GM18499 (cell line): ENCODE data around the gene CTNNAL1.
"Not testable (repeated sequence)": the region's sequence is repeated elsewhere in the genome, so short reads cannot be mapped to it uniquely, and the experiment has no call there.

Experiments used
- ATAC-seq: cut with Tn5 transposase; IDR thresholded peaks from one replicate; pipeline ENCODE4 v1.9.1; 2021; ENCODE audit warnings: moderate number of reproducible peaks; ENCODE audit not compliant: insufficient read depth, unreplicated experiment

CTNNAL1 gene, protein sequence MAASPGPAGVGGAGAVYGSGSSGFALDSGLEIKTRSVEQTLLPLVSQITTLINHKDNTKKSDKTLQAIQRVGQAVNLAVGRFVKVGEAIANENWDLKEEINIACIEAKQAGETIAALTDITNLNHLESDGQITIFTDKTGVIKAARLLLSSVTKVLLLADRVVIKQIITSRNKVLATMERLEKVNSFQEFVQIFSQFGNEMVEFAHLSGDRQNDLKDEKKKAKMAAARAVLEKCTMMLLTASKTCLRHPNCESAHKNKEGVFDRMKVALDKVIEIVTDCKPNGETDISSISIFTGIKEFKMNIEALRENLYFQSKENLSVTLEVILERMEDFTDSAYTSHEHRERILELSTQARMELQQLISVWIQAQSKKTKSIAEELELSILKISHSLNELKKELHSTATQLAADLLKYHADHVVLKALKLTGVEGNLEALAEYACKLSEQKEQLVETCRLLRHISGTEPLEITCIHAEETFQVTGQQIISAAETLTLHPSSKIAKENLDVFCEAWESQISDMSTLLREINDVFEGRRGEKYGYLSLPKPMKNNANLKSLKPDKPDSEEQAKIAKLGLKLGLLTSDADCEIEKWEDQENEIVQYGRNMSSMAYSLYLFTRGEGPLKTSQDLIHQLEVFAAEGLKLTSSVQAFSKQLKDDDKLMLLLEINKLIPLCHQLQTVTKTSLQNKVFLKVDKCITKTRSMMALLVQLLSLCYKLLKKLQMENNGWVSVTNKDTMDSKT

DNA sequence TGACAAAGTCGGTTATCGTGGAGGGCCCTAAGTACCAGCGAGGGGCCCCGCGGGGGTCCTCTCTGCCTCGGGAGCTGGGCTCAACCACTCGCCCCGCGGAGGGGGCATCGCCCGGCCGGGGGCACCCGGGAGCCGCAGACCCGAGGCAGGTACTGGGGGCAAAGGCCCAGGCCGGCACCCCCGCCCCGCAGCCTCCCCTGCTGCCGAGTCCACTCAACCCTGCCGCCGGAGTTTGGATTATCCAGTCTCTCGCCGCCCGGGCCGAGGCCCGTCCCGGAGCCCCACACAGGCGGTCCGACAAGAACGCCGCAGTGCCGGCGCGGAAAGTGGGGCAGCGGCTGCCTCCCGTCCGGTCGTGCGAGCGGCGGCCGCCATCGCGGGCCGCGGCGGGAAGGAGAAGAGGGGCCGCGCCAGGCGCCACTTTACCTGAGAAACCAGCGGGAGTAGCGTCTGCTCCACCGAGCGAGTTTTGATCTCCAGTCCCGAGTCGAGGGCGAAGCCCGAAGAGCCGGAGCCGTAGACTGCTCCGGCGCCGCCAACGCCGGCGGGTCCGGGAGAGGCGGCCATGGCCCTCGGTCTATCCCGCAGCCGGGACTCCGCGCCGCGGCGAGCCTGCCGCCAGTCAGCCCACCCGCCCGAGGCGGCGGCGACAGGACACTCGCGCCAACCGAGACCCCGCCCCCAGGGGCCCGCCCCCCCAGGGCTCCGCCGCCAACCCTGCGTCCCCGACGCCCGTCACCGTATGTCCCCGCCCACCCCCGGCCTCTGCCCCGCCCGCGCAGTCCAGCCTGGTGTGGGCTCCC, at the start of gene CTNNAL1:
TSS of gene CTNNAL1 (minus strand) at position 624 of the 803 bp plus-strand sequence. CDS start at position 567, 57 bp downstream.
- peak; percentile 26 for ATAC-seq

DNA sequence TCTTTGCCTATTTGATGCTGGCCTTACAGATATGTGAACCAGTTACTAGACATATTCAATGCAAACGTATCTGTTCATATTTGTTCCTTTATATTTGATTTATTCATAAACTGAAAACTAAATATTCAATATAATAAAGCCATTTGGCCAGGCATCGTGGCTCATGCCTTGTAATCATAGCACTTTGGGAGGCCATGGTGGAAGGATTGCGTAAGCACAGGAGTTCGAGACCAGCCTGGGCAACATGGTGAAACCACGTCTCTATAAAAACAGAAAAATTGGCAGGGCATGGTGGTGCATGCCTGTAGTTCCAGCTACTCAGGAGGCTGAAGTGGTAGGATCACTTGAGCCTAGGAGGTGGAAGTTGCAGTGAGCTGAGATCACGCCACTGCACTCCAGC, 49.2 kb upstream of the CTNNAL1 start:
- no peak for ATAC-seq

DNA sequence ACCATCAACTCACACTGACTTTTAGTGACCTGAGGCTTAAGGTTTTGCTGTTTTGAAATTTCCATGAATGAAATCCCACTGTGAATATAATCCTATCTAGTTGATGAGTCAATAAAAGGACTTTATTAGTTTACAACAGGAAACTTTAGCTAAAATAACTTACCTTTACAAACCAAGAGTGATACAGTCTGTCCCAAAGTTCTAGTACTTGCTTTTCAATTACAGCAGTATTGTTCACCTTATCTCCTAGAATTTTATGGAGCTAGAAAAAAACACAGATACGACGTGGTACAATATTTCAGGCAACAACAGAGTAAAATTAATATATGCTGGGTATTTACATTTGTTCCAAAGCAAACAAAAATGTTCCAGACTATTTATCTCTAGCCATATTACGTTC, 46.9 kb upstream of the CTNNAL1 start:
- ATAC-seq: no peak

DNA sequence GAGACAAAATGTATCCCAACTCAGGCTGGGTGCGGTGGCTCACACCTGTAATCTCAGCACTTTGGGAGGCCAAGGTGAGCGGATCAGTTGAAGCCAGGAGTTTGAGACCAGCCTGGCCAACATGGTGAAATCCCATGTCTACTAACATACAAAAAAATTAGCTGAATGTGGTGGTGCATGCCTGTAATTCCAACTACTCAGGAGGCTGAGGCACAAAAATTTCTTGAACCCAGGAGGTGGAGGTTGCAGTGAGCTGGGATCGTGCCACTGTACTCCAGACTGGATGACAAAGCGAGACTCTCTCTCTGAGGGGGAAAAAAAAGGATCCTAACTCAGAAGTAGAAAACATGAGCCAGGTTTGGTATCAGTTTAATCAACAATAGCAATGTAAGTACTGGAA, 39.8 kb upstream of the CTNNAL1 start:
- ATAC-seq: not testable (repeated sequence)

DNA sequence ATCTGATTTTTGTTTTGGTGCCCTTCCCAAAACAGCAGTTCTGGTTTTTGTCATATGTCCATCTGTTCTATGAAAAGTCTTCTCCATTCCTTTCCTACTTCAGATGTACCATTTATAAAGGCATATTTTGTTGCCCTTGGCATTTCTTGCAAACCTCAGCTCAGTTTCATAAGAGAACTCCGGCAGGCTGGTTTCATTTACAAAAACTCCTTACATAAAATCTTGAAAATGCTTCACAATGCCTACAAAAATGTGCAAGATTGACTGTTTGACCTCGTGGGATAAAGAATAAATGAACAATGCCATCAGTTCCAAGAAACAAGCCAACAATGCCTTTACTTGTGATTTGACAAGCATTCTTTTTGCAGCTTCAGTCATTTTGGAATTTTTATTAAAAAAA, 39.1 kb upstream of the CTNNAL1 start:
- ATAC-seq: no peak

DNA sequence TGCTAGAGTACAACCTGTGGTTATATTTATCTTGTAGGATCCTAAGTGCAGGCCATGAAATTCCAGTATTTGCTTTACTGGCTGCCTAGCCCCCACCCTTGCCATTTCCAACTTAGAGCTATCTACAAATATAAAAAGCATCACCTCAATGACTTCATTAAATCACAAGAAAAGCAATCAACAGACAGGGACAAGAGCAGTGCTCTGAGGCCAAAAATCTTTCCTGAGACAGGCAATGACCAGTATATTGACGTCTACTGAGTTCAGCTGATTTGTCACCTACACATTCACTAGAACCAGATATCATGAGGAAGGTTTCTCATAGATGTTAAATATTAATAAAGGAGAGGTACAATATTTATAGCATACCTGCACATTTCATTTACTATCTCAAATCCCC, 38.4 kb upstream of the CTNNAL1 start:
- ATAC-seq: no peak

DNA sequence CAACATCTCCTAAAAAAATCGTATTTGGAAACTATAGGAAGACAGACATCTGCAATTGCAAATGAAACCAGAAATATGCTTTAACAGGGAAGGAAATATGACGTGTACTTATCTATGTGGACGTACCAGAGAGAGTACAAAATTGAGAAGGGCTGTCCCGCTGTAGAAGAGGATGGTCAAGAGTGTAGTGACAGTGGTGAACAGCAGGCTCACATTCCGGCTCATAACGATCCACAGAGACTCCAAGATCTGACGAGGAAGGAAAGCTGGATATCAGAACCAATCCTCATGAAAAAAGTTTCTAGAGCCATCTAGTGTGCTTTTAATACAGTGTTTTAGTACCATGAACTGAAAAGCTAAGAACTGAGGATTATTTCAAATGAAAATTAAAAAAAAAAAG, 37.1 kb upstream of the CTNNAL1 start:
- ATAC-seq: no peak

DNA sequence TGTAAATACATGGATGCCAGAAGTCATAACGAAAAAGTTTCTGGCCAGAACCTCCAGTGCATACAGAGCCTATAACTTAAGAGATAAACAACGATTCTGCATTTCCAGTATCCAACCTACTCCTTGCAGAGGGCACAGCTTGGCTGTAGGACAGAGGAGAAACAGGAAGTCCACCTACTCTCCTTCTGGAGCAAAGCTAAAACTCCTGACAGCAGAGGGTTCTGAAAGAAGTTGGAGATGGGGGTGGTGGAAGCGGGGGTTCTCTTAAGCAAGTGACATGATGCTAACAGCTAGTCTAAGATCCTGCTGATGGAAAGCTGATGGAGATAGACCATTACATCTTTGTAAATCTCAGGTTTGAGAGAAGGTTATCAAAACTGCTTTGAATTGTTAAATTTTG, 35.5 kb upstream of the CTNNAL1 start:
- no peak for ATAC-seq

DNA sequence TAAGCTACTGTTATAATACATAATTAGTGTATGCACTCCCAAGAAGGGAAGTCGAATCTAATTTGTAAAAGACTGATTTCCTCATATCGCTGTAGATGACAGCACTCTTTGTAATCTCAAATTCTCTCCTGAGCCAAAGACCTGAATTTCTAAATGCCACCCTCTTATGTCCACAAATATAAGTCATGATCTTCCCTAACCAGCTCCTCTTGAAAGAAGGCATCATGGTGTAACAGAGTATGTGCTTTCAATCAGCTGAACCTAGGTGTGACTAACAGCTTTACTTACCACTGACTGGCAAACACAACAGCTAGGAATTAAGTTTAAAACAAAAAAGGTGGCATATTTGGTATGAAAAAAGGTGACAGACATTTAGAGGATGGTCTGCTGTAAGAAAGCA, 34.0 kb upstream of the CTNNAL1 start:
- no peak for ATAC-seq

DNA sequence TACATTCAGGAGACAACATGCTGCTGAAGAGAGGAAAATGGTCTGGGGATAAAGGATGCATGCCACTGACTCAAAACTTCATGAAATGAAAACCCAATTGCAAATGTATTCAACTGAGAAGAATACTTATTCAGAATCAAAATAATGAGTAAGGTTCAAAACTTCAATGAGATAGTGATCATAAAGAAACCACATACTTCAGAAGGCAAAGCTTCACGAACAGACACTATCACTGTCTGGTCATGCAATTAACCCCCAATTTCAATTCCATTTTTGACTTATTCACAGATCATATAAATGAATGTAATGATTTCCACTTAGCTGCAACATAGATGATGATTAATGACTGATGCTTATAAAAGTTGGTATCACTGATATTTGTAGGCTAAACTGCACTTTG, 33.0 kb upstream of the CTNNAL1 start:
- ATAC-seq: no peak

DNA sequence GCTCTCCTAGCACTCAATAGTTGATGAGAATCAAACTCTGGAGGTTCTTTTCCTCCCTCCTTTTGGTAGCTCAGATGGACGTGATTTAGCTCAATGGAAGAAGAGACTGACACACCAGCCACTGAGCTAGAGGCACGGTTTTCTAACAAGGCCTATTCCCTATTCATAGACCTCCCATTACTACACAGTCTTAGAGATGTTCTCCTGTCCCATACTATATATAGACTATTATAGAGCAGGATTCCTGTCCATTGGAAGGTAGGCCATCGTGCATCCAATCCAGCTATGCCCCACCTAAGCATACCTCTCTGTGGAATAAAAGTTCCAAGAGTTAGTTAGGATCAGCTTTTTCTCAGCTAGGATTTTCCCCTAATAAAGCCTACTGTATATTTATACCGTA, 30.3 kb upstream of the CTNNAL1 start:
- ATAC-seq: no peak

DNA sequence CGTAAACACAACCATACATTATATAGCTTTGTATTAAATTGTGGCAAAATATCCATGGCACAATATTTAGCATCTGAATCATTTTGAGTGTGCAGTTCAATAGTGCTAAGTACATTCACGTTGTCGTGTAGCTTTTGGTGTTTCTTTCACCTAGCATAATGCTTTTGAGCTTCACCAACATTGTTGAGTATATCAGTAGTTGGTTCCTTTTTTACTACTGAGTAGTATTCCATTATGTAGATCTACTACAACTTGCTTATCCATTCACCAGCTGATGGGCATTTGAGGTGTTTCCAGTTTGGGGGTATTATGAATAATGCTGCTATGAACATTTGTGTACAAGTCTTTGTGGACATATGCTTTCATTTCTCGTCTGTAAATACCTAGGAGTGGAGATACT, 27.3 kb upstream of the CTNNAL1 start:
- ATAC-seq: no peak

DNA sequence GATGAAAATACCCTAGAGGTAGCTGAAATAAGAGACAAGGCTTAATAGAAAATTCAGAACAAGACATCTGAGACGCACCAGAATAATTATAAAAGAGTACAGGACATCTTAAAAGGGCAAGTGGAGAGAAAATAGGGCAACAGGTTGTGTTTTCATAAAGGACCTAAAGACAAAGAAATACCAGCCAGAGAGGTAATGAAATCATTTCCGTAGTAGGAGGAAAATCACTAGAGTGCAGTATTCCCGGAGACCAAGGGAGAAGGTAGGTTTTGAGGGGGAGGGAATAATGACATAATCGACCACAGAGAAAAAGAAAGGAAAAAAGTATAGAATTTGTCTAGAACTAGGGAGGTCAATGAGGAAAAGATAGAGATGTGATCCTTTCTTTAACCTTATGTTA, 26.2 kb upstream of the CTNNAL1 start:
- no peak for ATAC-seq

DNA sequence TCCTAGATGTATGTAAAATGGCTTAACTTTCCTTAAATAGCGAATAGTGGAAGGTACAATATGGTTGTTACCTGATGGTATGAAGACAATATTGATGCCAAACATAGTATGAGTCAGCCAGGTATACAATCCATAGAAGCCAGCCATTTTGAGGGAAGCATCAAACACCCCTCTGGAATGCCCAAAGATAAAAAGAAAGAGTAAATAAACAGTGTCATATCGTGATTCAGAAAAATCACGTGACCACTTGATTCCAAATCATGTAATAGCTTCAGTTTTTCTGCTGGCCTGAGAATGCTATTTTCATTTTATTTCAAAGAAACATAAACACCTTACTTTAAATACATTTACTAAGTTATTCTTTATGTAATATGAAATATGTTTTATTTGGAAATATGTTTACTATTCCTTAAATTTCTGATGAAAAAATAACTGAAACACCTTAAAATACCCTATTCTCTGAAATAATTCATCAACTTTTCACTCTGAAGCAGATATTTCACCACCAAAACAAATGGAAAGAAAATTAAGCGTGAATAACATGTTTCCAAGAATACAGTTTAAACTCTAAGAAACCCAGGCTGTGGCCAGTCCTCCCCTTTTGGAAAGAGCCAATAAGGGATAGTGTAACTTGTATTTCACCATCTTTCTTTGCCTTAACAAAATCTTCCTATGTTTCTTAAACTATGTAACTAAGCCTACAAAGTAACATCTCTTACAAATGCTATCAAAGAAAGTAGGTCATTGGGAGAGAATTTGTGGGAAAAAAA, 24.8 kb upstream of the CTNNAL1 start:
- no peak for ATAC-seq

DNA sequence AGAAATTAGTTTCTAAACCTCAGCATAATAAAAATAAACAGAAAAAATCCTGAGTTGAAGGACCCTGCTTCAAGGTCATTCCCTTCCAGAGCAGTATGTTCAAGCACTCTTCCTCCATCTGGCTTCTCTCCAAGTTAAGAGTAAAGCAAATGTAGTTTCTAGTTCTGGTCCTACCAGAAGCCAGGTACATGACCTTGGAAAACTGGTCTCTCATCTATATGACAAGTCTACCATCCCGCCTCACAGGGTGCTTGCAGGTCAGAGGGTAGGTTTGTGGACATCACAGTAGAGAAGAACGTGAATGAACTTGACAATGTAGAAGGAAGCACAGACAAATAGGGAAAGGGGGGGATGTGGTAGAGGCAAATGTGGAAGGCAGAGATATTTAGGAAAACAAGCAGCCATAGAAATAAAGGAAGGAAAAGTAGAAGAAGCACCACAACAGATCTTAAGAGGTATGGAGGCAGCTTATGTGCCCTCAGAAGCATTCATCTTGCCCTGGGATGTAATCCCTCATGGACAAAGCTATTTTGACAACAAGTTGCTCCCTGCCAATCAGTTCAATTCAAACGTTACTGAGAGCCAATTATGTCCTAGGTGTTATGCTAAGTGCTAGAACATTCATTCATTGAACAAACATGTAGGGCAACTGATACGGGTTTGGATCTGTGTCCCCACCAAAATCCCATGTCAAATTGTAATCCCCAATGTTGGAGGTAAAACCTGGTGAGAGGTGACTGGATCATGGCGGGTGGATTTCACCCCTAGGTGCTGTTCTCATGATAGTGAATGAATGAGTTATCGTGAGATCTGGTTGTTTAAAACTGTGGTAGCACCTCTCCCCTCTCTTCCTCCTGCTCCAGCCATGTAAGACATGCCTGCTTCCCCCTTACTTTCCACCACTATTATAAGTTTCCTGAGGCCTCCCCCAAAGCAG, 23.7 kb upstream of the CTNNAL1 start:
- ATAC-seq: no peak

DNA sequence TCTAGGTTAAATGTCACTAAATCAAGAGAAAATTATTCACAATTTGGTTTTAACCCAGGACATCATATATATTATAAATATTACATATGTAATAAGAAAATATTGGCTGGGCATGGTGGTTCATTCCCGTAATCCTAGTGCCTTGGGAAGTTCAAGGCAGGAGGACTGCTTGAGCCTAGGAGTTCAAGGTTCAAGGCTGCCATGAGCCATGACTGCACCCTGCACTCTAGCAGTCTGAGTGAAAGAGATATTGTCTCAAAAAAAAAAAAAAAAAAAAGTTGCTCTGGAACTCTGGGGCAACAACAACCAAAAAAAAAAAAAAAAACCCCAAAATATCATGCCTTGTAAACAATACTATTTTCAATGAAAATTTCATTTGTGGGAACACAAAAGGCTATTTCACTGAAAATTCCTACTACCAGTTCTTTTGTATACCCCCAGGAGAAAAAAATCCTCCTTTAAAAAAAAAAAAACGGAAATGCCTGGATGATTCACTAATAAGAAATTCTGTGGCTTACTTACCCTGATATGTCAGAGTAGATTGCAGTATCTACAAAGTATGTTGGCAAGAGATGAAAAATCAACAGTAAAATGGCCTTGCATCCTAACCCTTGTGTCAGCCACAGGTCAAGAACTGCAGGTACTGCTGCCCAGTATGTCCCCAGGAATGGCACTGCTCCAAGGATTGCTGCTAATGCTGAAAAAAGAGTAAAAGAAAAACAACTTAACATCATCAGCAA, 22.6 kb upstream of the CTNNAL1 start:
- ATAC-seq: no peak

DNA sequence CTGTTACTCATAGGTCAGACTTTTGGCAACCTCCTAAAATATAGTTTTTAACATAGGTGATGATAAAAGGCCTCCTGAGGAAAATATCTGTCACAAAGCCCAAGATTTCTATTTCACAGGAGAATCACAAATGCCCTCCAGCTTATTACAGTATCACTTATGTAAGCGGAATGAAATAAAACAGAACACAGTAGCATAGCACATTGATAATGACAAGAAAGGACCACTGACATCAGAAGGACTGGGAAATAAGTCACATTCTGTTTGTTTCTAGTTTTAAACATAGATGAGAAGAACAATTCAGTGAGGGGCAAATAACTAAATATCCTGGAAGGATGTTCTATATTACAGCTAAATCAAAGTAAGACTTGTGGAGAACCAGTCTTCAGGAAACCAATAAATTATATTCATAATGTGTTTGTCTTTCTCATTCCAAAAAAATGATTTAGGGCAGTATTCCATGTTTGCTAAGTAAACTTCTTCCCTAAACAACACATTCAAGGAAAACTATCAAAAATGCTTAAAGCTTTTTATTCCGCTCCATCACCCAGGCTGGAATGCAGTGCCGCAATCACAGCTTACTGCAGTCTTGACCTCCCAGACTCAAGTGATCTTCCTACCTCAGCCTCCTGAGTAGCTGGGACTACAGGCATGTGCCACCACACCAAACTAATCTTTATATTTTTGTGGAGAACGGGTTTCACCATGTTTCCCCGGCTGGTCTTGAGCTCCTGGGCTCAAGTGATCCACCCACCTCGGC, 20.8 kb upstream of the CTNNAL1 start:
- ATAC-seq: no peak

DNA sequence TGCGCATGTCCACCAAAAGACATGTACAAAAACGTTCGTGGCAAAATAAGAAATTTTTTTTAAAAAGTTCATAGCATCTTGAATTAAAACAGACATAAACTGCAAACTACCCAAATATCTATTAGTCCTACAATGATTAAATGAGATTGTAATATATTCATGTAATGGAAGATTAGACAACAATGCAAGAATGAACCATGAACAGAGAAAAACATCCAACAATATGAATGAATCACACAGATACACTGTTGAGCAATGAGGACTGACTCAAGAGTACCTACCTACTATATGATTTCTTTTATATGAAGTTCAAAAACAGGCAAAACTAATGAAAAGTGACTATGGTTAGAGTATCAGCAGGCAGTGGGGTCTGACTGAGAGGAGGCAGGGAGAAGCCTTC, 17.9 kb upstream of the CTNNAL1 start:
- ATAC-seq: no peak
